ENCODE results near the gene CFAP161. TPM values are rescaled to one million over a fixed set of nuclear protein-coding genes. Genes with fewer than 3 reads are reported as not detected.

The CFAP161 gene
- total RNA-seq, 3 donors from 2014 or later = 0.54 TPM; not detected in 2

- Histone ChIP-seq H3K4me3 (no peak overlapping the region), H3K4me1 (ENCODE audit: low read depth) (no peaks in the 10 kb centered on the region), H3K36me3 (ENCODE audit: low read depth) (no peaks in the 10 kb centered on the region), H3K9me3 (no peaks in the 10 kb centered on the region)
- TF ChIP-seq CTCF (IDR thresholded peaks at IDR 0.05) = no peak
- ATAC-seq (no peak), DNase-seq (no peak)
- intact Hi-C loops (cut with DNase I, micrococcal nuclease) = no loop called here
These were observed 56.9 kb downstream of the CFAP161 start for GRCh38 chr15:81190922-81191507.

GRCh38 chr15:81191701-81192100 is 57.6 kb downstream of the CFAP161 start:
- Histone ChIP-seq H3K36me3 (ENCODE audit: low read depth) (no peaks in the 10 kb centered on the region), H3K4me3 (no peak overlapping the region), H3K9me3 (no peaks in the 10 kb centered on the region), H3K4me1 (ENCODE audit: low read depth) (no peaks in the 10 kb centered on the region)
- DNase-seq (no peak), ATAC-seq (no peak)
- no peak for TF ChIP-seq CTCF (IDR thresholded peaks at IDR 0.05)
- intact Hi-C loops (cut with DNase I, micrococcal nuclease) = no loop called here

GRCh38 chr15:81194723-81195122 is 60.7 kb downstream of the CFAP161 start:
- no peaks in the 10 kb centered on the region for H3K36me3 ChIP-seq (ENCODE audit: low read depth)
- intact Hi-C loops (cut with DNase I, micrococcal nuclease) = no loop called here
- no peak overlapping the region for H3K4me3 ChIP-seq
- ATAC-seq (no peak), DNase-seq (no peak)
- H3K4me1 ChIP-seq (ENCODE audit: low read depth) = no peaks in the 10 kb centered on the region
- H3K9me3 ChIP-seq = no peaks in the 10 kb centered on the region
- no peak for TF ChIP-seq CTCF (IDR thresholded peaks at IDR 0.05)

GRCh38 chr15:81195339-81195864 is 61.3 kb downstream of the CFAP161 start:
- no peak for TF ChIP-seq CTCF (IDR thresholded peaks at IDR 0.05)
- Histone ChIP-seq H3K4me3 (no peak overlapping the region), H3K36me3 (ENCODE audit: low read depth) (no peaks in the 10 kb centered on the region), H3K9me3 (no peaks in the 10 kb centered on the region), H3K4me1 (ENCODE audit: low read depth) (no peaks in the 10 kb centered on the region)
- intact Hi-C loops (cut with DNase I, micrococcal nuclease) = no loop called here
- no peak for ATAC-seq
- no peak for DNase-seq

- DNase-seq (no peak), ATAC-seq (no peak)
- Histone ChIP-seq H3K9me3 (no peaks in the 10 kb centered on the region), H3K36me3 (ENCODE audit: low read depth) (no peaks in the 10 kb centered on the region), H3K4me3 (no peak within 1 kb of the TSS), H3K4me1 (ENCODE audit: low read depth) (no peaks in the 10 kb centered on the region)
- no peak for TF ChIP-seq CTCF (IDR thresholded peaks at IDR 0.05)
- intact Hi-C loops (cut with DNase I, micrococcal nuclease) = no loop called here
These were observed 62.6 kb downstream of the CFAP161 start, which contains the start of gene IL16 for GRCh38 chr15:81196576-81197254. IL16 (plus strand) TSS chr15:81196879; CDS start chr15:81225400, 28,521 bp downstream.
